22Rv1 (cell line): ENCODE measurements around the gene FECH.

Source experiments
- H3K27ac ChIP-seq: fragments of 450-650 bp; 2 replicates; pipeline ENCODE4 v1.5.1; 2017
- CTCF ChIP-seq: fragments of 450-650 bp; IDR thresholded peaks from 2 replicates; pipeline ENCODE4 v1.5.1; 2017; ENCODE audit warnings: mild to moderate bottlenecking
- ZFX ChIP-seq: fragments of 450-650 bp; IDR thresholded peaks from 2 replicates; pipeline ENCODE4 v1.6.1; 2017; ENCODE audit warnings: antibody characterized with exemption, borderline replicate concordance

FECH gene

GRCh38 chr18:57579934-57580333 lies 6.6 kb downstream of the FECH start:
- TF ChIP-seq ZFX = no peak
- TF ChIP-seq CTCF = no peak
- no peak overlapping the region for H3K27ac ChIP-seq

GRCh38 chr18:57576316-57576715 lies 10.2 kb downstream of the FECH start:
- H3K27ac ChIP-seq = peak overlapping the region; percentile 51
- TF ChIP-seq CTCF = no peak
- TF ChIP-seq ZFX = no peak

GRCh38 chr18:57575542-57575941 lies 11.0 kb downstream of the FECH start:
- peak overlapping the region; percentile 51 for H3K27ac ChIP-seq
- TF ChIP-seq ZFX (no peak), CTCF (no peak)

GRCh38 chr18:57574866-57575265 lies 11.6 kb downstream of the FECH start:
- H3K27ac ChIP-seq = peak overlapping the region; percentile 51
- TF ChIP-seq ZFX (no peak), CTCF (no peak)

- no peak overlapping the region for H3K27ac ChIP-seq
- TF ChIP-seq ZFX (no peak), CTCF (no peak)
These were observed 16.3 kb downstream of the FECH start for GRCh38 chr18:57570162-57570561.

- TF ChIP-seq ZFX = no peak
- TF ChIP-seq CTCF = no peak
- H3K27ac ChIP-seq = no peak overlapping the region
These were observed 17.4 kb downstream of the FECH start for GRCh38 chr18:57569133-57569532.

GRCh38 chr18:57561728-57562423 lies 24.6 kb downstream of the FECH start:
- TF ChIP-seq CTCF = peak; percentile 86
- no peak for TF ChIP-seq ZFX
- no peak overlapping the region for H3K27ac ChIP-seq
